HepG2 (cell line): ENCODE measurements around the gene RAD23A. TPM values are rescaled to one million over a fixed set of nuclear protein-coding genes. Genes with fewer than 3 reads are reported as not detected.

Source experiments
- ATF2 ChIP-seq: sonication (generic); formaldehyde crosslinking; IDR thresholded peaks from 2 replicates; pipeline ENCODE4 v1.4.0; 2020; ENCODE audit warnings: missing genetic modification reagents
- CSRNP2 ChIP-seq: sonication (generic); formaldehyde crosslinking; conservative IDR thresholded peaks from 2 replicates; pipeline ENCODE4 v1.8.0; 2022; ENCODE audit warnings: low read depth, missing genetic modification reagents
- FOSL2 ChIP-seq: sonication (generic); formaldehyde crosslinking; IDR thresholded peaks from 2 replicates; pipeline ENCODE4 v1.4.0; 2020; ENCODE audit warnings: missing genetic modification reagents
- HDAC2 ChIP-seq: sonication (generic); formaldehyde crosslinking; IDR thresholded peaks from 2 replicates; pipeline ENCODE4 v1.4.0; 2020; ENCODE audit warnings: missing genetic modification reagents
- KDM2A ChIP-seq: sonication (generic); formaldehyde crosslinking; IDR thresholded peaks from 2 replicates; pipeline ENCODE4 v1.4.0; 2020; ENCODE audit warnings: low read depth, missing genetic modification reagents, borderline replicate concordance
- MEF2D ChIP-seq: sonication (generic); formaldehyde crosslinking; IDR thresholded peaks from 2 replicates; pipeline ENCODE4 v1.5.1; 2020; ENCODE audit warnings: mild to moderate bottlenecking, missing genetic modification reagents
- NFKB2 ChIP-seq: sonication (generic); formaldehyde crosslinking; IDR thresholded peaks from 2 replicates; pipeline ENCODE4 v1.4.0; 2020; ENCODE audit warnings: missing genetic modification reagents, borderline replicate concordance
- PAXIP1 ChIP-seq: sonication (generic); formaldehyde crosslinking; conservative IDR thresholded peaks from 2 replicates; pipeline ENCODE4 v1.4.0; 2020; ENCODE audit warnings: mild to moderate bottlenecking, missing genetic modification reagents, moderate library complexity
- PHF8 ChIP-seq: sonication (generic); formaldehyde crosslinking; IDR thresholded peaks from 2 replicates; pipeline ENCODE4 v1.5.0; 2020; ENCODE audit warnings: missing genetic modification reagents
- POLR2A ChIP-seq, 2 experiments: IDR thresholded peaks; 2 replicates each; pipeline ENCODE4 v1.6.1; 2011; ENCODE audit warnings: low read depth in 2 of 2, low read length in 2 of 2, mild to moderate bottlenecking in 1 of 2, moderate library complexity in 1 of 2; ENCODE audit not compliant: insufficient read depth in 1 of 2
- TGIF2 ChIP-seq: IDR thresholded peaks from 2 replicates; pipeline ENCODE4 v1.6.1; 2016; ENCODE audit warnings: control low read depth, missing compliant biosample characterization
- ZNF407 ChIP-seq: sonication (generic); formaldehyde crosslinking; IDR thresholded peaks from one replicate; pipeline ENCODE4 v1.5.1; 2020; ENCODE audit warnings: mild to moderate bottlenecking, missing genetic modification reagents; ENCODE audit errors: not compliant biosample characterization
- ZNF607 ChIP-seq: sonication (generic); formaldehyde crosslinking; IDR thresholded peaks from 2 replicates; pipeline ENCODE4 v1.5.1; 2020; ENCODE audit warnings: missing genetic modification reagents, mild to moderate bottlenecking, borderline replicate concordance
- ZNF629 ChIP-seq: sonication (generic); formaldehyde crosslinking; conservative IDR thresholded peaks from 2 replicates; pipeline ENCODE4 v1.5.0; 2020; ENCODE audit warnings: missing genetic modification reagents
- ZNF839 ChIP-seq: sonication (generic); formaldehyde crosslinking; IDR thresholded peaks from 2 replicates; pipeline ENCODE4 v1.4.0; 2020; ENCODE audit warnings: missing genetic modification reagents, mild to moderate bottlenecking, borderline replicate concordance
- polyA plus RNA-seq, 8 experiments: library from polyadenylated mRNA; depleted of rRNA in 3 of 8; stranded (reverse) in 7 of 8; unstranded in 1 of 8; fragments of >200 nt; fragmentation: Illumina TruSeq in 4 of 8; extraction: Trizol in 4 of 8; gene quantifications; 2 replicates each; pipeline versions ENCODE4 v1.2.1 to v1.2.3, GENCODE V29; 2011 to 2016; ENCODE audit warnings: low read depth in 4 of 8, missing spikeins in 1 of 8, mixed read lengths in 1 of 8; ENCODE audit not compliant: insufficient read depth in 1 of 8
- total RNA-seq, 5 experiments: library from RNA; depleted of rRNA; stranded (reverse); fragments of >200 nt; fragmentation: Illumina TruSeq; extraction: Trizol; gene quantifications; 2 replicates each; pipeline ENCODE4 v1.2.3, GENCODE V29; 2016; ENCODE audit warnings: low read depth in 1 of 5

RAD23A gene
- total and polyA plus RNA-seq, 2 of the 13 experiments (the other 11 are each of a cell fraction or from before 2014, with no cell fraction given): 42.5 to 54.2 TPM

- TF ChIP-seq ATF2 (CRISPR knock-in tag) (no peak), NFKB2 (CRISPR knock-in tag) (peak; percentile 71; the same call in 1 of the 2 replicates), ZNF607 (CRISPR knock-in tag) (no peak), ZNF629 (peak; percentile 56; the same call in 1 of the 2 replicates), KDM2A (CRISPR knock-in tag) (peak; percentile 66), POLR2A (IDR thresholded peaks at IDR 0.05; ENCODE audit: insufficient read depth in 1 of 2, low read depth in 2 of 2, low read length in 2 of 2) (0 out of 4 replicates have a peak, but pooled peaks have one; percentile 12 to 13), TGIF2 (CRISPR knock-in tag) (peak; percentile 16; the same call in 1 of the 2 replicates), CSRNP2 (CRISPR knock-in tag) (no peak), ZNF839 (CRISPR knock-in tag) (no peak), PAXIP1 (CRISPR knock-in tag) (peak; percentile 56), ZNF407 (CRISPR knock-in tag) (no peak), HDAC2 (CRISPR knock-in tag) (0 out of 2 replicates have a peak, but pooled peaks have one; percentile 30), FOSL2 (CRISPR knock-in tag) (peak; percentile 18; the same call in 1 of the 2 replicates), PHF8 (CRISPR knock-in tag) (peak; percentile 25), MEF2D (CRISPR knock-in tag) (0 out of 2 replicates have a peak, but pooled peaks have one; percentile 33)
These were observed 32.6 kb upstream of the RAD23A start (continued) for GRCh38 chr19:12913011-12913561.
